Transverse colon (tissue), 4 donors: ENCODE data around the gene PIGS. TPM values are rescaled to one million over a fixed set of nuclear protein-coding genes. Genes with fewer than 3 reads are reported as not detected.

ENCODE experiments used
- DNase-seq: peaks from one replicate; pipeline ENCODE4 v3.0.0-alpha.2; 2019
- H3K27ac ChIP-seq, 4 donors: fragments of 200-600 bp; sonication (generic); 2 replicates each; pipeline ENCODE4 v1.5.1; 2016 to 2018; ENCODE audit warnings: inconsistent platforms in 4 of 4
- H3K27me3 ChIP-seq: fragments of 200-600 bp; sonication (generic); 2 replicates; pipeline ENCODE4 v1.5.1; 2017; ENCODE audit warnings: inconsistent platforms
- H3K36me3 ChIP-seq, 4 donors: fragments of 200-600 bp; sonication (generic); 2 replicates each; pipeline ENCODE4 v1.5.1; 2017 to 2019; ENCODE audit warnings: inconsistent platforms in 4 of 4
- H3K4me1 ChIP-seq, 4 donors: fragments of 200-600 bp; sonication (generic); 2 replicates each; pipeline ENCODE4 v1.5.1; 2017 to 2020; ENCODE audit warnings: inconsistent platforms in 4 of 4
- H3K4me3 ChIP-seq, 4 donors: fragments of 200-600 bp; sonication (generic); 1 replicate in 1 of 4; 2 replicates in 3 of 4; pipeline versions ENCODE4 v1.5.1 to v1.6.1; 2017 to 2019; ENCODE audit warnings: inconsistent platforms in 4 of 4
- H3K9me3 ChIP-seq, 2 donors: fragments of 200-600 bp; sonication (generic); 2 replicates each; pipeline ENCODE4 v1.5.1; 2017 to 2019; ENCODE audit warnings: inconsistent platforms in 2 of 2
- EP300 ChIP-seq: sonication (generic); formaldehyde crosslinking; IDR thresholded peaks from one replicate; pipeline ENCODE4 v1.6.1; 2017; ENCODE audit warnings: antibody characterized with exemption, low read depth
- POLR2A ChIP-seq: fragments of 450-650 bp; IDR thresholded peaks from one replicate; pipeline ENCODE4 v1.6.1; 2016; ENCODE audit warnings: antibody characterized with exemption, mild to moderate bottlenecking, moderate library complexity
- POLR2AphosphoS5 ChIP-seq, 3 donors: sonication (generic); formaldehyde crosslinking; IDR thresholded peaks; one replicate each; pipeline ENCODE4 v1.6.1; 2016; ENCODE audit warnings: antibody characterized with exemption in 3 of 3
- WGBS, 2 donors: methylation state at CpG; one replicate each; pipeline ENCODE4 v1.1.5; 2018; ENCODE audit warnings: low coverage in 1 of 2; 5-methylcytosine and 5-hydroxymethylcytosine counted together
- in situ Hi-C, 4 donors: fragments of 200-750 bp; cut with MboI; loops; one replicate each; pipeline versions ENCODE4 v1.15.0 to v1.15.1; 2017; ENCODE audit warnings: low sequenced_read_pairs in 3 of 4, low pct_ligation_motif_present in 1 of 4, low pct_unique_long_range_greater_than_20kb in 1 of 4
- intact Hi-C: fragments of 100-400 bp; cut with DNase I; formaldehyde crosslinking; loops from one replicate; pipeline ENCODE4 v1.15.1; 2023; ENCODE audit warnings: low total_unique reads
- total RNA-seq, 4 donors: library from RNA; depleted of rRNA; stranded (reverse); fragments of >200 nt; gene quantifications; one replicate each; pipeline ENCODE4 v1.1.0, GENCODE V29; 2016
- TF ChIP-seq, protein P1 (sequence below), 5 experiments: fragments of 200-600 bp in 3 of 5; fragments of 450-650 bp in 2 of 5; sonication (generic) in 3 of 5; IDR thresholded peaks; 1 replicate in 2 of 5; 2 replicates in 3 of 5; pipeline ENCODE4 v1.5.1; 2016 to 2017; ENCODE audit warnings: antibody characterized with exemption in 5 of 5, inconsistent platforms in 3 of 5, mild to moderate bottlenecking in 2 of 5, moderate library complexity in 1 of 5

PIGS gene
- total RNA-seq, 4 donors from 2014 or later, result 18.1 to 182 (median 87.6) TPM

GRCh38 chr17:28541439-28541838 is 29.9 kb downstream of the PIGS start:
- Histone ChIP-seq H3K36me3 (no peaks in the 10 kb centered on the region), H3K27me3 (no peaks in the 10 kb centered on the region), H3K9me3 (no peaks in the 10 kb centered on the region), H3K27ac (no peak overlapping the region), H3K4me3 (no peak overlapping the region), H3K4me1 (no peaks in the 10 kb centered on the region)
- intact Hi-C loops, result loop anchor here (5.0 to 10.0 kb wide), 2 partner anchors 63 to 159 kb away; no protein-coding TSS in a partner anchor
- WGBS, 2 donors, result 78 to 80% methylated on average over 3 to 4 of the region's 4 CpGs
- in situ Hi-C loops, result no loop called here
- no peak for TF ChIP-seq POLR2A
- TF ChIP-seq, protein P1, sequence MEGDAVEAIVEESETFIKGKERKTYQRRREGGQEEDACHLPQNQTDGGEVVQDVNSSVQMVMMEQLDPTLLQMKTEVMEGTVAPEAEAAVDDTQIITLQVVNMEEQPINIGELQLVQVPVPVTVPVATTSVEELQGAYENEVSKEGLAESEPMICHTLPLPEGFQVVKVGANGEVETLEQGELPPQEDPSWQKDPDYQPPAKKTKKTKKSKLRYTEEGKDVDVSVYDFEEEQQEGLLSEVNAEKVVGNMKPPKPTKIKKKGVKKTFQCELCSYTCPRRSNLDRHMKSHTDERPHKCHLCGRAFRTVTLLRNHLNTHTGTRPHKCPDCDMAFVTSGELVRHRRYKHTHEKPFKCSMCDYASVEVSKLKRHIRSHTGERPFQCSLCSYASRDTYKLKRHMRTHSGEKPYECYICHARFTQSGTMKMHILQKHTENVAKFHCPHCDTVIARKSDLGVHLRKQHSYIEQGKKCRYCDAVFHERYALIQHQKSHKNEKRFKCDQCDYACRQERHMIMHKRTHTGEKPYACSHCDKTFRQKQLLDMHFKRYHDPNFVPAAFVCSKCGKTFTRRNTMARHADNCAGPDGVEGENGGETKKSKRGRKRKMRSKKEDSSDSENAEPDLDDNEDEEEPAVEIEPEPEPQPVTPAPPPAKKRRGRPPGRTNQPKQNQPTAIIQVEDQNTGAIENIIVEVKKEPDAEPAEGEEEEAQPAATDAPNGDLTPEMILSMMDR (IDR thresholded peaks at IDR 0.05), result no peak
- TF ChIP-seq POLR2AphosphoS5 (IDR thresholded peaks at IDR 0.05), result no peak
- no peak for TF ChIP-seq EP300
- no peak for DNase-seq

DNA sequence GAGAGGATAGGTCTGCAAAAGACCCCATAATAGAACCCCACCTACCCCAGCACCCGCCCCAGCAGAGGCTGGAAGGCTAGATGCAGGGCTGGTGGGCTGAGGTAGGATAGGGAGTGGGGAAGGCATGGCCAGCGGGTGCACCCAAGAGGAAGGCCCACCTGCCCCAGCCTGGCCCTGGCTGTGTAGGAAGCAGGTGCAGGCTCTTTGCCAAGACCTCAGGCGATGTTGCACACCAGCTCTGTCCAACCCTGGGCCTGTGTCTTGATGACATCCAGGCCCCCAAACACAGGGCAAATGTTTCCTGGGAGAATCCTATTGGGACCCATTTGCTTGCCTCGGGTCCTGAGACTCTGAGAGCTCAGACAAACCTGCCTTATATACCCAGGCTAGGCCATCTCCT is 31.1 kb downstream of the PIGS start:
- Histone ChIP-seq H3K27me3 (no peaks in the 10 kb centered on the region), H3K27ac (no peak overlapping the region), H3K36me3 (no peaks in the 10 kb centered on the region), H3K9me3 (no peaks in the 10 kb centered on the region), H3K4me1 (peaks cover 0 to 7% (median 0%) of the 10 kb centered on the region in 4 donors), H3K4me3 (no peak overlapping the region)
- intact Hi-C loops (loop anchor here (5.0 to 10.0 kb wide), 2 partner anchors 65 to 158 kb away; no protein-coding TSS in a partner anchor), in situ Hi-C loops (no loop called here)
- TF ChIP-seq, protein P1 (IDR thresholded peaks at IDR 0.05), result no peak
- no peak for TF ChIP-seq EP300
- no peak for TF ChIP-seq POLR2AphosphoS5 (IDR thresholded peaks at IDR 0.05)
- TF ChIP-seq POLR2A, result no peak
- no peak for DNase-seq
- 73% methylated on average over 4 of the region's 4 CpGs; no CpG with 5 or more reads in 1 of the 2 donors for WGBS, 2 donors

GRCh38 chr17:28538296-28538895 is 32.9 kb downstream of the PIGS start:
- DNase-seq, result no peak
- TF ChIP-seq POLR2AphosphoS5 (IDR thresholded peaks at IDR 0.05), result no peak
- TF ChIP-seq EP300, result no peak
- TF ChIP-seq, protein P1 (IDR thresholded peaks at IDR 0.05), result no peak
- TF ChIP-seq POLR2A, result no peak
- intact Hi-C loops, result no loop called here
- Histone ChIP-seq H3K4me3 (no peak overlapping the region), H3K27me3 (no peaks in the 10 kb centered on the region), H3K36me3 (no peaks in the 10 kb centered on the region), H3K27ac (no peak overlapping the region), H3K9me3 (no peaks in the 10 kb centered on the region), H3K4me1 (peaks cover 0 to 7% (median 1%) of the 10 kb centered on the region in 4 donors)
- in situ Hi-C loops, result no loop called here
- 86 to 88% methylated on average over 5 to 14 of the region's 14 CpGs for WGBS, 2 donors

DNA sequence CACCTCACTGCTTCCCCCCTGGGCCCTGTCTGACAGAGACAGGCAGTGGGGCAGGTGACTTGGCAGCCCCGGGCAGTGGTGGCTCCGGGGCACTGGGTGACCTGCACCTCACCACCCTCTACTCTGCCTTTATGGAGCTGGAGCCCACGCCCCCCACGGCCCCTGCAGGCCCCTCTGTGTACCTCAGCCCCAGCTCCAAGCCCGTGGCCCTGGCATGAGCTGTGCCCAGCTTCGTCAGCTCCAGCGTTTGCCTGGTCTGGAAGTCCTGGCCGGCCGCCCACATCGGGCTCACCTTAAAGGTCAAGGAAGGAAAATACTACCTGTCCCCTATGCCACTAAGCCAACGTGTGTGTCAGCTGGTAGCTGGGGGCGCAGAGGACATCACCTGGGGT is 34.1 kb downstream of the PIGS start:
- H3K27me3 ChIP-seq, result no peaks in the 10 kb centered on the region
- in situ Hi-C loops, result no loop called here
- H3K4me3 ChIP-seq, result no peak overlapping the region
- TF ChIP-seq POLR2A (no peak), EP300 (no peak), POLR2AphosphoS5 (IDR thresholded peaks at IDR 0.05) (no peak)
- TF ChIP-seq, protein P1 (IDR thresholded peaks at IDR 0.05), result no peak
- H3K4me1 ChIP-seq, result peaks cover 3 to 18% (median 8%) of the 10 kb centered on the region in 4 donors
- intact Hi-C loops, result no loop called here
- 56% methylated on average over 12 of the region's 12 CpGs; no CpG with 5 or more reads in 1 of the 2 donors for WGBS, 2 donors
- H3K9me3 ChIP-seq, result no peaks in the 10 kb centered on the region
- no peaks in the 10 kb centered on the region for H3K36me3 ChIP-seq
- H3K27ac ChIP-seq, result no peak overlapping the region
- no peak for DNase-seq
